Measurements from ENCODE around the gene SDK2.

The SDK2 gene

DNA sequence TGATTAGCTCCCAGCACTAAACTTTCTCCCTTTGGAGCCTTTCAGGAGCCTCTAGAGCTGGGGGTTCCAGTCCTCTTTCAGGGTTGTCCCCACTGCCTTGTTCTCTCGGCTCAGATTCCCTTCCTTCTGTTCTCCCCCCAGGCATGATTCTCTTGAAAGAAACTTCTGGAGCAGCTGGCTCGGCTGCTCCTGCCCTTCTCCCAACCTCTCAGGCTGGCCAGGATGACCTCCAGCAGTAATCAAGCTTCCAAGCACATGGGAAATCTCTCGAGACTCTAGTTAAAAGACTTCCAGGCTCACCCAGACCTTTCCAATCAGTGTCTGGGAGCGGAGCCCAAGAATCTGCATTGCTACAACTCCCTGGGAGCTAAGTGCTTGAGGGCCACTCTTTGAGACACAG lies 3.6 kb downstream of the SDK2 start:
- no peak for TF ChIP-seq EZH2phosphoT487 (IDR thresholded peaks at IDR 0.05; ENCODE audit: low read length)
- TF ChIP-seq, protein P1, sequence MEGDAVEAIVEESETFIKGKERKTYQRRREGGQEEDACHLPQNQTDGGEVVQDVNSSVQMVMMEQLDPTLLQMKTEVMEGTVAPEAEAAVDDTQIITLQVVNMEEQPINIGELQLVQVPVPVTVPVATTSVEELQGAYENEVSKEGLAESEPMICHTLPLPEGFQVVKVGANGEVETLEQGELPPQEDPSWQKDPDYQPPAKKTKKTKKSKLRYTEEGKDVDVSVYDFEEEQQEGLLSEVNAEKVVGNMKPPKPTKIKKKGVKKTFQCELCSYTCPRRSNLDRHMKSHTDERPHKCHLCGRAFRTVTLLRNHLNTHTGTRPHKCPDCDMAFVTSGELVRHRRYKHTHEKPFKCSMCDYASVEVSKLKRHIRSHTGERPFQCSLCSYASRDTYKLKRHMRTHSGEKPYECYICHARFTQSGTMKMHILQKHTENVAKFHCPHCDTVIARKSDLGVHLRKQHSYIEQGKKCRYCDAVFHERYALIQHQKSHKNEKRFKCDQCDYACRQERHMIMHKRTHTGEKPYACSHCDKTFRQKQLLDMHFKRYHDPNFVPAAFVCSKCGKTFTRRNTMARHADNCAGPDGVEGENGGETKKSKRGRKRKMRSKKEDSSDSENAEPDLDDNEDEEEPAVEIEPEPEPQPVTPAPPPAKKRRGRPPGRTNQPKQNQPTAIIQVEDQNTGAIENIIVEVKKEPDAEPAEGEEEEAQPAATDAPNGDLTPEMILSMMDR (IDR thresholded peaks at IDR 0.05; ENCODE audit: low read length), result no peak
- TF ChIP-seq EZH2 (optimal IDR thresholded peaks at IDR 0.05; ENCODE audit: low read depth, low read length), result no peak
- Histone ChIP-seq H4K20me1 (ENCODE audit: insufficient read depth, low read length) (no peaks in the 10 kb centered on the region), H2AFZ (ENCODE audit: low read length) (no peak overlapping the region), H3K9me2 (replicated peaks; ENCODE audit: insufficient read depth, low read length) (no peaks in the 10 kb centered on the region), H3K79me2 (ENCODE audit: low read length) (no peaks in the 10 kb centered on the region), H3K9me3 (replicated peaks; ENCODE audit: insufficient read depth, low read length) (no peaks in the 10 kb centered on the region), H3K4me2 (ENCODE audit: low read depth, low read length) (no peak overlapping the region), H3K9ac (ENCODE audit: low read length) (no peak overlapping the region), H3K4me3 (ENCODE audit: low read length) (no peak overlapping the region), H3K4me1 (ENCODE audit: low read length) (no peaks in the 10 kb centered on the region), H3K27ac (ENCODE audit: low read length) (no peak overlapping the region), H3F3A (ENCODE audit: insufficient read depth, low read length) (no peaks in the 10 kb centered on the region), H3K27me3 (replicated peaks; ENCODE audit: insufficient read depth, low read length) (peaks cover 72% of the 10 kb centered on the region), H3K36me3 (replicated peaks; ENCODE audit: insufficient read depth, low read length) (no peaks in the 10 kb centered on the region)
- no peak for DNase-seq

DNA sequence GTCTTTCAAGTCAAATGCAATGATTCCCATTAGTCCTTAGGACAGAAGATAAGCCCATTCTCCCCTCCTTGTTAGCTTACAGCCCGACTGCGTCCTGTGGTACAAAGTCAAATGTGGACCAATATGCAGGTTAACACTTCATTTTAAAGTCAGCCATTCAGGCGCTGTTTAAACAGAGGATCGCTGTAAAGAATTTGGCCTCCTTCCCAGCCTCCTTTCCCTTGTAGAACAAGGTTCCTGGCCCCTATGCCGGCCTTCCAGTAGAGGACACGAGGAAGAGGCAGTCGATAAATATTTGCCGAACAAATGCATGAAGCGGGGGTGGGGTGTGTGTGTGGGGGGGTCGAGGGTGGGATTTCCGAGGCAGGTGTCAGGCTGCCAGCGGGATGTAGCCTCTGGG lies 4.3 kb downstream of the SDK2 start:
- TF ChIP-seq EZH2phosphoT487 (IDR thresholded peaks at IDR 0.05; ENCODE audit: low read length), result no peak
- TF ChIP-seq EZH2 (optimal IDR thresholded peaks at IDR 0.05; ENCODE audit: low read depth, low read length), result no peak
- TF ChIP-seq, protein P1 (IDR thresholded peaks at IDR 0.05; ENCODE audit: low read length), result no peak
- Histone ChIP-seq H3K4me3 (ENCODE audit: low read length) (no peak overlapping the region), H4K20me1 (ENCODE audit: insufficient read depth, low read length) (no peaks in the 10 kb centered on the region), H3K9ac (ENCODE audit: low read length) (no peak overlapping the region), H3K9me2 (replicated peaks; ENCODE audit: insufficient read depth, low read length) (no peaks in the 10 kb centered on the region), H3K4me1 (ENCODE audit: low read length) (no peaks in the 10 kb centered on the region), H3F3A (ENCODE audit: insufficient read depth, low read length) (no peaks in the 10 kb centered on the region), H3K79me2 (ENCODE audit: low read length) (no peaks in the 10 kb centered on the region), H3K9me3 (replicated peaks; ENCODE audit: insufficient read depth, low read length) (no peaks in the 10 kb centered on the region), H3K27me3 (replicated peaks; ENCODE audit: insufficient read depth, low read length) (peaks cover 73% of the 10 kb centered on the region), H3K27ac (ENCODE audit: low read length) (no peak overlapping the region), H3K4me2 (ENCODE audit: low read depth, low read length) (no peak overlapping the region), H2AFZ (ENCODE audit: low read length) (no peak overlapping the region), H3K36me3 (replicated peaks; ENCODE audit: insufficient read depth, low read length) (no peaks in the 10 kb centered on the region)
- DNase-seq, result no peak

DNA sequence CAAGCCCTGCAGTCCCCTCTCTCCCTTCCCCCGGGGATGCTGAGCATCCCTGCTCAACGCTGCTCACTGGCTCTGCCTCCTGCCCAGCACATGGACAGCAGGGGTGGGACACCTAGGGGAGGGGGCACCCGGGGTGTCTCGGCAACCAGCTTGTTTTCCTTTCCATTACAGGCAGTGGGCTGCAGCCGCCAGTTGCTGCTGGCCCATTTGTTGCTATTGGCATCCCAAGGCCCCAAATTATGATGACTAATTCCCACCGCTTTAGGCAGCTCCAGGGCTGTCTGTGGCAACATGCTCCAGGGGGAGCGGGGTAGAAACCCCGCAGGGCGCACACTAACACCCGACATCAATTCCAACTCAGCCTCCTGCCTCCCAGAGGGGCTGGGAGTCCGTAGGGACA lies 4.9 kb downstream of the SDK2 start:
- Histone ChIP-seq H2AFZ (ENCODE audit: low read length) (no peak overlapping the region), H3K9me3 (replicated peaks; ENCODE audit: insufficient read depth, low read length) (no peaks in the 10 kb centered on the region), H3K27me3 (replicated peaks; ENCODE audit: insufficient read depth, low read length) (peaks cover 76% of the 10 kb centered on the region), H3K36me3 (replicated peaks; ENCODE audit: insufficient read depth, low read length) (no peaks in the 10 kb centered on the region), H3F3A (ENCODE audit: insufficient read depth, low read length) (no peaks in the 10 kb centered on the region), H3K79me2 (ENCODE audit: low read length) (no peaks in the 10 kb centered on the region), H3K4me3 (ENCODE audit: low read length) (no peak overlapping the region), H3K9me2 (replicated peaks; ENCODE audit: insufficient read depth, low read length) (no peaks in the 10 kb centered on the region), H3K4me1 (ENCODE audit: low read length) (no peaks in the 10 kb centered on the region), H3K4me2 (ENCODE audit: low read depth, low read length) (no peak overlapping the region), H4K20me1 (ENCODE audit: insufficient read depth, low read length) (no peaks in the 10 kb centered on the region), H3K9ac (ENCODE audit: low read length) (no peak overlapping the region), H3K27ac (ENCODE audit: low read length) (no peak overlapping the region)
- no peak for TF ChIP-seq EZH2 (optimal IDR thresholded peaks at IDR 0.05; ENCODE audit: low read depth, low read length)
- TF ChIP-seq, protein P1 (IDR thresholded peaks at IDR 0.05; ENCODE audit: low read length), result no peak
- TF ChIP-seq EZH2phosphoT487 (IDR thresholded peaks at IDR 0.05; ENCODE audit: low read length), result no peak
- DNase-seq, result no peak

Data from MM.1S (cell line).